A549 (cell line): ENCODE data around the gene EYA2.

ENCODE experiments used
- CHD2 ChIP-seq: fragments of 150-350 bp; IDR thresholded peaks from 2 replicates; pipeline ENCODE4 v1.6.1; 2014; ENCODE audit warnings: low read length; ENCODE audit not compliant: partially characterized antibody
- JUN ChIP-seq, 2 experiments: fragments of >200 bp; sonication (Bioruptor Twin); formaldehyde crosslinking; IDR thresholded peaks; 2 replicates in 1 of 2; 3 replicates in 1 of 2; pipeline ENCODE4 v1.6.1; 2016 to 2017
- PHF8 ChIP-seq: fragments of 200-600 bp; sonication (generic); IDR thresholded peaks from 2 replicates; pipeline ENCODE4 v1.6.1; 2016; ENCODE audit warnings: low read depth, mild to moderate bottlenecking, antibody characterized with exemption, moderate library complexity, borderline replicate concordance
- POLR2A ChIP-seq: IDR thresholded peaks from 2 replicates; pipeline ENCODE4 v1.6.1; 2012; ENCODE audit warnings: mild to moderate bottlenecking, low read length
- SMC3 ChIP-seq: fragments of >200 bp; sonication (Bioruptor Twin); formaldehyde crosslinking; IDR thresholded peaks from 3 replicates; pipeline ENCODE4 v1.6.1; 2018; ENCODE audit warnings: inconsistent platforms
- ZFP36 ChIP-seq: fragments of 450-650 bp; IDR thresholded peaks from 2 replicates; pipeline ENCODE4 v1.6.1; 2014; ENCODE audit warnings: borderline replicate concordance; ENCODE audit not compliant: partially characterized antibody
- TF ChIP-seq, protein P1 (sequence below): fragments of 200-600 bp; sonication (generic); IDR thresholded peaks from 2 replicates; pipeline ENCODE4 v1.6.1; 2016; ENCODE audit warnings: antibody characterized with exemption, mild to moderate bottlenecking, moderate library complexity
- TF ChIP-seq, protein P2 (sequence below): fragments of >200 bp; sonication (Bioruptor Twin); formaldehyde crosslinking; IDR thresholded peaks from 3 replicates; pipeline ENCODE4 v1.5.1; 2016

DNA sequence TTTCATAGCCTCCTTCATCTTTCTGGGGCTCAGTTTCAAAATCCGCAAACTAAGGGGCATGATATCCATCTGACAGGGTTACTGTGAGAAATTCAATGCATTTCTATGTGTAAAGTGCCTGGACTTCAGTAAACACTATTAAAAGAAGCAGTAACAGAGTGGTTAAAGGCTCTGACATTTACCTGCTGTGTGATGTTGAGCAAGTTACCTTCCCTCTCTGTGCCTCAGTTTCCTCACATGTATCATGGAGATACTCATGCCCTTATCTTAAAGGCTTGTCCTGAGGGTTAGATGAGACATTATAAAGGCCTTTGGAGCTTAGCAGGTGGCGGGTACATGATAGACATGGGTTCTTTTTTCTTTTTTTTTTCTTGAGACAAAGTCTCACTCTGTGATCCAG lies 46.8 kb downstream of the EYA2 start:
- TF ChIP-seq SMC3 (no peak), ZFP36 (no peak), CHD2 (no peak), POLR2A (no peak), PHF8 (no peak), JUN (IDR thresholded peaks at IDR 0.05) (no peak)
- TF ChIP-seq, protein P1, sequence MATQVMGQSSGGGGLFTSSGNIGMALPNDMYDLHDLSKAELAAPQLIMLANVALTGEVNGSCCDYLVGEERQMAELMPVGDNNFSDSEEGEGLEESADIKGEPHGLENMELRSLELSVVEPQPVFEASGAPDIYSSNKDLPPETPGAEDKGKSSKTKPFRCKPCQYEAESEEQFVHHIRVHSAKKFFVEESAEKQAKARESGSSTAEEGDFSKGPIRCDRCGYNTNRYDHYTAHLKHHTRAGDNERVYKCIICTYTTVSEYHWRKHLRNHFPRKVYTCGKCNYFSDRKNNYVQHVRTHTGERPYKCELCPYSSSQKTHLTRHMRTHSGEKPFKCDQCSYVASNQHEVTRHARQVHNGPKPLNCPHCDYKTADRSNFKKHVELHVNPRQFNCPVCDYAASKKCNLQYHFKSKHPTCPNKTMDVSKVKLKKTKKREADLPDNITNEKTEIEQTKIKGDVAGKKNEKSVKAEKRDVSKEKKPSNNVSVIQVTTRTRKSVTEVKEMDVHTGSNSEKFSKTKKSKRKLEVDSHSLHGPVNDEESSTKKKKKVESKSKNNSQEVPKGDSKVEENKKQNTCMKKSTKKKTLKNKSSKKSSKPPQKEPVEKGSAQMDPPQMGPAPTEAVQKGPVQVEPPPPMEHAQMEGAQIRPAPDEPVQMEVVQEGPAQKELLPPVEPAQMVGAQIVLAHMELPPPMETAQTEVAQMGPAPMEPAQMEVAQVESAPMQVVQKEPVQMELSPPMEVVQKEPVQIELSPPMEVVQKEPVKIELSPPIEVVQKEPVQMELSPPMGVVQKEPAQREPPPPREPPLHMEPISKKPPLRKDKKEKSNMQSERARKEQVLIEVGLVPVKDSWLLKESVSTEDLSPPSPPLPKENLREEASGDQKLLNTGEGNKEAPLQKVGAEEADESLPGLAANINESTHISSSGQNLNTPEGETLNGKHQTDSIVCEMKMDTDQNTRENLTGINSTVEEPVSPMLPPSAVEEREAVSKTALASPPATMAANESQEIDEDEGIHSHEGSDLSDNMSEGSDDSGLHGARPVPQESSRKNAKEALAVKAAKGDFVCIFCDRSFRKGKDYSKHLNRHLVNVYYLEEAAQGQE, result no peak
- TF ChIP-seq, protein P2, sequence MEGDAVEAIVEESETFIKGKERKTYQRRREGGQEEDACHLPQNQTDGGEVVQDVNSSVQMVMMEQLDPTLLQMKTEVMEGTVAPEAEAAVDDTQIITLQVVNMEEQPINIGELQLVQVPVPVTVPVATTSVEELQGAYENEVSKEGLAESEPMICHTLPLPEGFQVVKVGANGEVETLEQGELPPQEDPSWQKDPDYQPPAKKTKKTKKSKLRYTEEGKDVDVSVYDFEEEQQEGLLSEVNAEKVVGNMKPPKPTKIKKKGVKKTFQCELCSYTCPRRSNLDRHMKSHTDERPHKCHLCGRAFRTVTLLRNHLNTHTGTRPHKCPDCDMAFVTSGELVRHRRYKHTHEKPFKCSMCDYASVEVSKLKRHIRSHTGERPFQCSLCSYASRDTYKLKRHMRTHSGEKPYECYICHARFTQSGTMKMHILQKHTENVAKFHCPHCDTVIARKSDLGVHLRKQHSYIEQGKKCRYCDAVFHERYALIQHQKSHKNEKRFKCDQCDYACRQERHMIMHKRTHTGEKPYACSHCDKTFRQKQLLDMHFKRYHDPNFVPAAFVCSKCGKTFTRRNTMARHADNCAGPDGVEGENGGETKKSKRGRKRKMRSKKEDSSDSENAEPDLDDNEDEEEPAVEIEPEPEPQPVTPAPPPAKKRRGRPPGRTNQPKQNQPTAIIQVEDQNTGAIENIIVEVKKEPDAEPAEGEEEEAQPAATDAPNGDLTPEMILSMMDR, result no peak
